Stimulated activated CD8-positive, alpha-beta memory T cell treated with anti-CD3 and anti-CD28 coated beads, Interleukin-15, amount 100 ng/mL, for 4 hours (primary cell): ENCODE measurements around the gene LNP1.
"Not testable (repeated sequence)": the region's sequence is repeated elsewhere in the genome, so short reads cannot be mapped to it uniquely, and the experiment has no call there.

Experiments
- DNase-seq, 2 donors: peaks; one replicate each; pipeline ENCODE4 v3.0.0-alpha.2; 2020; ENCODE audit warnings: low read depth in 2 of 2

LNP1 gene

DNA sequence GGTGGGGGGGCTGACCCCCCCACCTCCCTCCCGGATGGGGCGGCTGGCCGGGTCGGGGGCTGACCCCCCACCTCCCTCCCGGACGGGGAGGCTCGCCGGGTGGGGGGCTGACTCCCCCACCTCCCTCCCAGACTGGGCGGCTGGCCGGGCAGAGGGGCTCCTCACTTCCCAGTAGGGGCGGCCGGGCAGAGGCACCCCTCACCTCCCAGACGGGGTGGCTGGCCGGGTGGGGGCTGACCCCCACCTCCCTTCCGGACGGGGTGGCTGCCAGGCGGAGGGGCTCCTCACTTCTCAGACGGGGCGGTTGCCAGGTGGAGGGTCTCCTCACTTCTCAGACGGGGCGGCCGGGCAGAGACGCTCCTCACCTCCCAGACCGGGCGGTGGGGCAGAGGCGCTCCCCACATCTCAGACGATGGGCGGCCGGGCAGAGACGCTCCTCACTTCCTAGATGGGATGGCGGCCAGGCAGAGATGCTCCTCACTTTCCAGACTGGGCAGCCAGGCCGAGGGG lies 76.6 kb downstream of the LNP1 start:
- DNase-seq, result not testable (repeated sequence)

DNA sequence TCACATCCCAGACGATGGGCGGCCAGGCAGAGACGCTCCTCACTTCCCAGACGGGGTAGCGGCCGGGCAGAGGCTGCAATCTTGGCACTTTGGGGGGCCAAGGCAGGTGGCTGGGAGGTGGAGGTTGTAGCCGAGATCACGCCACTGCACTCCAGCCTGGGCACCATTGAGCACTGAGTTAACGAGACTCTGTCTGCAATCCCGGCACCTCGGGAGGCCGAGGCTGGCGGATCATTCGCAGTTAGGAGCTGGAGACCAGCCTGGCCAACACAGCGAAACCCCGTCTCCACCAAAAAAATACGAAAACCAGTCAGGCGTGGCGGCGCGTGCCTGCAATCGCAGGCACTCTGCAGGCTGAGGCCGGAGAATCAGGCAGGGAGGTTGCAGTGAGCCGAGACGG lies 77.2 kb downstream of the LNP1 start:
- not testable (repeated sequence) for DNase-seq

DNA sequence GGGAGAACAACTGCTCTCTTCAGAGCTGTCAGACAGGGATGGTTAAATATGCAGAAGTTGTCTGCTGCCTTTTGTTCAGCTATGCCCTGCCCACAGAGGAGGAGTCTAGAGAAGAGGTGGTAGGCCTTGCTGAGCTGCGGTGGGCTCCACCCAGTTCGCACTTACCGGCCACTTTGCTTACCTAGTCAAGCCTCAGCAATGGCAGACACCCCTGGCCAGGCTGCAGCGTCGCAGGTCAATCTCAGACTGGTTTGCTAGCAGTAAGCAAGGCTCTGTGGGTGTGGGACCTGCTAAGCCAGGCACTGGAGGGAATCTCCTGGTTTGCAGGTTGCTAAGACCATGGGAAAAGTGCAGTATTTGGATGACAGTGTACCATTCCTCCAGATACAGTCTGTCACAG lies 78.7 kb downstream of the LNP1 start:
- no peak for DNase-seq

DNA sequence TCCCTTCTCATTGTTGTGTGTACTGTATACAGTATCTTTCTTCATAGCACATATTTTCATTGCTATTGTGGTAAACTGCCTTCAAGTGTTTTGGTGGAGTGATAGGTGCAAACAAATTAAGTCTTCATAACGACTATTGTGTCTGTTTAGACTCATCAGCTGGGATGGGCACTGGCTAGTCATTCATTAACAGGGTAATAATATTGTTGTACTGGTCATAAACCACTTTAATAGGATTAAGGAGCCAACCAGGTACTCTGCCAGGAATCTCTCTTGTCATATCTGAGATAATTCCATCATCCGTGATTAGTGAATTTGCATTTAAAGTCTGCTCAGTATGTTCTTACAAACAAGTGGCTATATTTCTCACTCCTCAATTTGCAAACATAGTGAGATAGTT lies 80.8 kb downstream of the LNP1 start:
- no peak for DNase-seq

DNA sequence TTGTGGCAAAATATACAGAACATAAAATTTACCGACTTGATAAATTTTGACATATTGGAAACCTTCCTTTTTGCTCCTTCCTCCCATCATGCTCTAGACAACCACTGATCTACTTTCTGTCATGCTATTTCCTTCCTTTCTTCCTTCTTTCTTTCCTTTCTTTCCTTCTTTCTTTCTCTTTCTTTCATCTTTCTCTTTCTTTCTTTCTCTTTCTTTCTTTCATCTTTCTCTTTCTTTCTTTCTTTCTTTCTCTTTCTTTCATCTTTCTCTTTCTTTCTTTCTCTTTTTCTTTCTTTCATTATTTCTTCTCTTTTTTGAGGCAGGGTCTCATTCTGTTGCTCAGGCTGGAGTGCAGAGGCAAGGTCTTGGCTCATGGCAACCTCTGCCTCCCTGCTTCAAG lies 82.2 kb downstream of the LNP1 start:
- DNase-seq, result no peak

DNA sequence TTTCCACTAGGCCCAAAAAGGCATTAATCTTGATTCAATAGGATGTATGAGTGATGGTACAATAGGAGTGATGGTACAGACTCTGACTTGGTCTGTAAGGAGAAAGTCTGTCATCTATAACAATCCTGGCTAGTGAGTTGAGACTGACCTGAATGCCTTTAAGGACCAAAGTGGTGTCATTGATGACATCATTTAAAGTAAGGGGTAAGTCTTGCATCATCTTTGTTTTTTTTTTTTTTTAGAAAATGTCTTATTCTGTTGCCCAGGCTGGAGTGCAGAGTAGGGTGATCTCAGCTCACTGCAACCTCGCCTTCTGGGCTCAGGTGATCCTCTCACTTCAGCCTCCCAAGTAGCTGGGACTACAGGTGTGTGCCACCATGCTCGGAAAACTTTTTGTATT lies 85.5 kb downstream of the LNP1 start:
- DNase-seq, result no peak

DNA sequence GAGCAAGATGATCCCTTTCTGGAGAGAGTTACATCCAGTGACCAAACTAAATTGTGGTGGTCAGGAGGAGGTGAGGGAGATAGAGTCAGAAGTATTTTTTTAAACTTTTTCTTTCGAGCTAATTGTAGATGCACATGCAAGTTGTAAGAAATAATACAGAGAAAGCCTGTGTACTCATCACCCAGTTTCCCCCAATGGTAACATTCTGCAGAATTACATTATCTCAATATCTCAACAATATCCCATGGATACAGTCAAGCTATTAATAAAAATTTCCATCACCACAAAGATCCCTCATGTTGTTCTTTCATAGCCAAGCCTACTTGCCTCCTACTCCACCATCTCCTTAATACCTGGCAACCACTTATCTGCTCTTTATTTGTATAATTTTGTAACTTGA lies 87.8 kb downstream of the LNP1 start:
- no peak for DNase-seq

DNA sequence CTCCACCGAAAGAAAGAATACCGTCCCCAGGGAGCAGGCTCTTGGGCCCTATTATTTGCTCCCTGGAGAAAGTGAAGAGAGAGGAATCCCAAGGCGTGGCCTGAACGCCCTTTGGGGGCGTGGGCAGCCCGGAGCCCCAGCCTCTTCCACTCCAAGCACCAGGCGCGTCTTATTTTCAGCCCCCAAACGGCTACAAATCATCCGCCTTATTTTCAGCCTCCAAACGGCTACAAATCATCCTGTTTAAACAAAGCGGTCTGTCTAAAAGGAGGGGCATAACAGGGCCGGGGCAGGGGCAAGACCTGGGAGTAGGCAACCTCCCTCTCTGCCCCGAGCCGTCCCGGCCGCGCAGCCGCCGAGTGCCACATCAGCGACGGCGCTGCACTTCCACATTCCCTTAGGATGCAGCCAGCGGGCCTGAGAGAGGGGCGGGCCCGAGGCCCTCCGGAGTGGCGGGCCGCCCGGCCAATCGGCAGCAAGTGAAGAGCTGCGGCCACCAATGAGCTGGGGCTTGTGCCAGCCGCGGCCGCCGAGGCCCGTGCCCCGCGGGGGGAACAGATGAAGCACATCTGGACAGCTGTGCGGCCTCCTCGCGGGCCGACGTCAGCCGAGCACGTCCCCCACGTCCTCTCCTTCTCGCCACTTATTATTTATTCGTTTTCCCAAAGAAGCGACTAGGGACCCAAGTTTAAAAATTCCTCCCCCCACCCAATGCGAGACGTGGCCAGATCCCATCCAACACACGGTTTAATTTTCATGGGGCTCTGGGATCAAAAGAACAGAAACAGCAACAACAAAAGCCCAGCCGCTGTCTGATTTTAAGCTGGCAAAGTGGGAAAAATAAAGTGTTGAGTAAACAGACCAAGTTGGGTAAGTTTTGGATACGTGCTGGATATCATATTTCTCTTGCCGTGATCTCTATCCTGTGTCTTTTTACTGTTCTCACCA lies 91.0 kb downstream of the LNP1 start, which contains the start of gene TMEM45A:
Gene TMEM45A (plus strand): TSS at position 561 of the 948 bp plus-strand sequence. CDS start 62,593 bp downstream, outside the sequence.
- peak; percentile 48 to 56 for DNase-seq

DNA sequence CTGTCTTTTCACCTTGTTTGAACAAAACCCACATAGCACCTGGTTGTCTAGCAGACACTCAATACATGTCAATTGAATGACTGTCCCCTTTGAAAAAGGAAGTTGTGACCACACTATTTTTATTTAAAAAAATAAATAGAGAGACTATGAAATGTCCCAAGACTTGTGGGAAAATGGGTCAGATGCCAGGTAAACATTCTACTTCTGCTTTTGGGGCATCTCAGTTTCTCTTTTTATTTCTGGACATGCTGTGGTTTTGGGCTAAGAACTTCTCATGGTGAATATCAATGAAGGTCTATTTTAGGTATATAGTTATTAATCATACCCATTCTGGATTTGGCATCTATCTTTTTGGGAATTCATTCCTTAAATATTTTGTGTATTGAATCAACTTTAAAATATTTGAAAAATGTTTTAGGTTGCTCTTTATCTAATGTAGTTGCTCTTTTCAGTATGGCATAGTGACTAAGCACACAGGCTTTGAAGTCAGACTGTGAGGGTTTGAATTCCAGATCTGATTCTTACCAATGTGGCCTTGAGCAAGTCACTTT lies 95.4 kb downstream of the LNP1 start:
- DNase-seq, result no peak

DNA sequence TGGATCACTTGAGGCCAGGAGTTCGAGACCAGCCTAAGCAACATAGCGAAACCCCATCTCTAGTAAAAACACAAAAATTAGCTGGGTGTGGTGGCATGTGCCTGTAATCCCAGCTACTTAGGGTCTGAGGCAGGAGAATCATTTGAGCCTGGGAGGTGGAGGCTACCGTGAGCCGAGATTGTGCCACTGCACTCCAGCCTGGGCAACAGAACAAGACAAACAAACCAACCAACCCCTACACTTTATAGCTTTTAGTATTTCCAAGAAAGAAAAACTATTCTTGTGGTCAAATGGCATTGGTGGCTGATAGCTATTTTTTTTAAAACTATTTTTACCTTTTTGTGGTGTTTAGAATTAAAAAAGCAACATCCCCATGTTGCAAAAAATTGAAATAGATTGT lies 98.3 kb downstream of the LNP1 start:
- DNase-seq, result no peak

DNA sequence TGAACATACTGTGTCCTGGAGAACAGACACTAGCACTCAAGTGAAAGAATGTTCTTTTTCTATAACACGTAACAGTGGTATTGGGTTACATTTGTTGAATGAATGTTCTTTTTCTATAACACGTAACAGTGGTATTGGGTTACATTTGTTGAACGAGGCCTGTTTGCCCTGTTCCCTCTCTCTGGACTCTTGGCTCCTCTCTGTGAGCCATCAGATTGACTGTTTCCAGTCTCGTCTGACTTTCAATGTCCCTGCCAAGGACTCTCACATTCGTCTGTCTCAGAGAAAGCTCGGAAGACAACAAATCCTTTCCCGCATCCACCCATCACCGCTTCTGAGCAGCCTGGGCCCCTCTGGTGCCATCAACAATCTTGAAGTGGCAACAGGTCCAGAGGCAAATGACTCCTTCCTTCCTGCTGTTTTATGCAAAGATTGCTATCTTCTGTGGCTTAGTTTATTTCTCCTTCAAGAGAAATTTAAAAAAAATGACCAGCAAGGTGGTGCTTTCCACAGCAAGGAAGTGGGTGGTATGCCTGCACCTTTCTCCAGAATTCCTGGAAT lies 99.1 kb downstream of the LNP1 start:
- no peak for DNase-seq

DNA sequence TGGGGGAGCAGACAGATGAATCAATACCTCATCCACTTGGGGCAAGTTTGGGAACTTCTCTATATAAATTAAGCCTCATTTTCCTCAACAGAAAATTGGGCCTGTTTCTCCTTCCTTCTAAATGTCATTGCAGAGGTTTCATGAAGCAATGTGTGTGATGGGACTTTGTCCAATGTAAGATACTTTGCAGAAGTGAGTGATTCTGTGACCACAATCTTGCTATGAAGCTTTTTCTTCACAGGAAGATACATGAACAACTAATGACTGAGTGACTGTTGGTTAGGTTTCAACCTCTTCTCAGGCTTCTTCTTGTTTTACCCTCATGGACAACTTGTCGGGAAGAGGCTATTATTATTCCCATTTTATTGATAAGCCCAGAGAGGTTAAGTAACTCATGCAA lies 102.1 kb downstream of the LNP1 start:
- no peak for DNase-seq
